GM12873 (cell line): ENCODE measurements around the gene DCBLD2.

Experiments used
- CTCF ChIP-seq: IDR thresholded peaks from 2 replicates; pipeline ENCODE4 v1.5.1; 2012; ENCODE audit warnings: low read depth, mild to moderate bottlenecking, moderate library complexity, low read length, control low read depth; ENCODE audit not compliant: insufficient read depth; ENCODE audit errors: missing control alignments

DCBLD2 gene

DNA sequence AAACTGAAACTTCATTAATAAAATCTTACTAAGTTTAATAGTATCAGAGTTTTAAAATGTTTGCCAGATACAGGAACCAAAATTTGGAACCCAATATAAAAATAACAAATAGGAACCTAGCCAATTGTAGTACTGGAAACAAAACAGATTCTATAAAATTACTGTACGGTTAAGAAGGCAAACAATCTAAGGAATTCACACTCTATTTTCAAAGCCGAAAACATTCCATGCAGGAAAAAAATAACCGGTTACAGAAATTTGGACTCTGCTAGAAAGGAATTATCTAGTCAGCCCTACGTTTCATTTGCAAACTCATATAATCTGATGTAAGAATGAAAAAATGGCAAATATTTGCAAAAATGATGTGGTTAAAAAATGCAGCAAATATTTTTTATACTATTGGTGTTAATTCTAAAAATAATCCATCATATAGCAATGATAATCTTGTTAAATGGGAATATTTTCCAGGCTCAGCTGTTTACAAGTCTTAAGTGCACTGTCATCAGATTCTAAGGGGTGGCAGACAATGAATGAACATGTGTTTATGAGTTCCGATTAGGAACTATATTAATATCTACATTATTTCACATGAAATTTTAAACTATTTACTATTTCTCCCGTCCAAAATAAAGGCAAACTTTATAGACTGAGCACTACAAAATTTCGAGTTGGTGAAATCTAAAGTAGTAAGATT, 58.1 kb downstream of the DCBLD2 start:
- TF ChIP-seq CTCF = no peak

DNA sequence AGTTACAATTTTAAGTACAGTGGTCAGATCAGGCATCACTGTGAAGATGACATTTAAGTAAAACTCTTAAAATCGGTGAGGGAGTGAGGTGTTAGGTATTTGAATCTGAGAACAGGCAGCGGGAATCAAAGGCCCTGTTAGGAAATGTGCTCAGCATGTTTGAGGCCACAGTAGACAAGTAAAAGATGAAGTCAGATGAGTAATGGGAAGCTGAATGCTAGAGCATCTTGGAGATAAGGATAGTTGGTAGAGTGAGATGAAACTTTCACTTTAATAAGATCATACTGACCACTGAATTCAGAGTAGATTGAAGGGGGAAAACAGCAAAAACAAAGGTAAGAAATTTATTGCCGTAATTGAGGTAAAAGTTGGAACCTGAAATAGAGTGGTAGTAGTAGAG, 61.6 kb downstream of the DCBLD2 start:
- TF ChIP-seq CTCF = no peak

GRCh38 chr3:98829246-98829832, 72.2 kb downstream of the DCBLD2 start:
- TF ChIP-seq CTCF = no peak

GRCh38 chr3:98827221-98827920, 74.1 kb downstream of the DCBLD2 start:
- no peak for TF ChIP-seq CTCF

- no peak for TF ChIP-seq CTCF
These were observed 75.4 kb downstream of the DCBLD2 start for GRCh38 chr3:98826126-98826525.

DNA sequence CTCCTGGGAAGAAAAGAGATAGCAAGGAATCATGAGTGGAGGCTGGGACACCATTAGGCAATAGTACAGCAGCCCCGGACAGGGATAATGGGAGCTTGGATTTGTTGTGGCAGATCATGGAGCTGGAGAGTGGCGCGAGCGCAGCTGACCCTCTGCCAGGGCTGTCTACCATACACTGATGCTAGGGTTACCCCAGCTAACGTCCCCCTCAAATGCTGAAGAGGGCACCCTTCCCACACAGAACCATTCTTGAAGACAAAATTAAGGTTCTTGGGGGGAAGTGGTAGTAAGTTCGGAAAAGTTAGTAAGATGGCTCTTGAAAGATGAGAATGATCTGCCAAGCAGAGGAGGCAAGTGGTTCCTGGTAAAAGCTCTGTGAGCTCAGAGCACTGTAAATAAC, 77.2 kb downstream of the DCBLD2 start:
- TF ChIP-seq CTCF = peak; percentile 45

DNA sequence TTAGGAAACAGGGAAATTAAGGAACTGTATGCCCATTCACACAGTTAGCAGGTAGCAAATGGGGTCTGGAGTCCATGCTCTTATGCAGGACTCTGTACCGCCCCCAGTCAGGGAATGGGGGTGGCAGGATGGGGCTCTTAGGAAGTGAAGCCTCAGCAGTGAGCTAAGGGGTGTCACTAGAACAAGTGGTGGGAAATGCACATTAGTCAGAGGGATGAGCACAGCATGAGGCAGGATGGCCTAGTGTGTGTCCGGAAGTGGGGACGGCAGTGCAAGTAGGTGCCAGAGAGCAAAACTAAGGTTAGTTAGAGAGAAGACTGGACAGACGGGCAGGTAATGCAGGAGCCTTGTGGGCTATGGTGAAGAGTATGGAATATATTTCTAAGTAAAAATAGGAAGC, 77.7 kb downstream of the DCBLD2 start:
- TF ChIP-seq CTCF = no peak
